Mesothelial cell of epicardium (in vitro differentiated cells): ENCODE data around the gene A3GALT2. TPM values are rescaled to one million over a fixed set of nuclear protein-coding genes. Genes with fewer than 3 reads are reported as not detected.
"Not testable (repeated sequence)": the region's sequence is repeated elsewhere in the genome, so short reads cannot be mapped to it uniquely, and the experiment has no call there.

Experiments
- DNase-seq, 2 experiments: peaks; one replicate each; pipeline ENCODE4 v3.0.0; 2021; ENCODE audit warnings: low spot score in 2 of 2; ENCODE audit not compliant: unreplicated experiment in 2 of 2
- H3K27ac Mint-ChIP-seq: 2 replicates; pipeline ENCODE4 v1.8.0; 2021; ENCODE audit warnings: mixed read lengths
- H3K27me3 Mint-ChIP-seq: 2 replicates; pipeline ENCODE4 v1.8.0; 2021; ENCODE audit warnings: low read depth, mixed read lengths
- H3K36me3 Mint-ChIP-seq: 2 replicates; pipeline ENCODE4 v1.8.0; 2021; ENCODE audit warnings: mixed read lengths
- H3K4me1 Mint-ChIP-seq: 2 replicates; pipeline ENCODE4 v1.8.0; 2021; ENCODE audit warnings: mixed read lengths
- H3K4me3 Mint-ChIP-seq: 2 replicates; pipeline ENCODE4 v1.8.0; 2021; ENCODE audit warnings: mild to moderate bottlenecking, moderate library complexity, mixed read lengths
- H3K9me3 Mint-ChIP-seq: 2 replicates; pipeline ENCODE4 v1.8.0; 2021; ENCODE audit warnings: mixed read lengths
- total RNA-seq: library from RNA; stranded (reverse); gene quantifications from 3 replicates; pipeline ENCODE4 v1.2.1, GENCODE V29; 2021
- TF ChIP-seq, protein P1 (sequence below): fragments of 200-600 bp; sonication (generic); IDR thresholded peaks from one replicate; pipeline ENCODE4 v1.5.0; 2021; ENCODE audit warnings: antibody characterized with exemption; ENCODE audit not compliant: unreplicated experiment

A3GALT2 gene
- total RNA-seq, 1 donor from 2014 or later = 0.58 TPM

DNA sequence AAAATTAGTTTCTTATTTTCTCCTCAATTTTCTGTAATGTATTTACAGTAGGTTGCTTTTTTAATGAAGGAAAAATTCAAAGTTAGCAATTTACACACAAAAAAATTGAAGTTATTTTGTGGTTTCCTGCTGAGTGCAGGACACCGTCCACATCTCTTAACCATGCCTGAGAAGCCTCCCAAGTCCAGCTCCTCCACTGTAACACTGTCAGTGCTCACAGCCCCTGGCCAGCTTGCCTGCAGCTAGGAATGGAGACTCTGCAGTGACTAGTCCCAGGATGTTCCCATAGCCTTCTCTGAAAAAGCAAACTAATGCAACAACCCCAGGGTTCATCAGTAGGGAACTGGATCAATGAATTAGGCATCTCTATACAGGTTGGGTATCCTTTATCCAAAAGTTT, 3.5 kb downstream of the A3GALT2 start:
- no peaks in the 10 kb centered on the region for H3K9me3 Mint-ChIP-seq

DNA sequence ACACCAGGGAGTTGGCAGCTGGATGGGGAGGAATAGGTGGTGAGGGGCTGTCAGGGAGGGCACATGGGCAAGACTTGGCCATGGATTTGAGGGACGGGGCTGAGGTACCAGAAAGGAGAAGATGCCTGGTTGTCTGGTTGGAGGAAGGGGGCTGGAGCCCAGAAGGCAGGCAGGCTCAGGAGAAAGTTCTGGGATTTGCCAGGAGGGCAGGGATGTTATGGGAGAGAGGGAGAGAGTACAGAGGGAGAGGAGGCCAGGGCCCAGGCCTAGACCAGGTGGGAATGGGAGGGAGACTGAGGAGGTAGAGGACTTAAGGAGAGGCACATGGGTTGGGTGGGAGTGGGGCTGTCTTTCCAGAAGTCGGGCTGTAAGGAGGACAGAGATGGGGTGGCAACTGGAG, 4.3 kb downstream of the A3GALT2 start:
- H3K4me1 Mint-ChIP-seq = no peaks in the 10 kb centered on the region
- no peak overlapping the region for H3K27ac Mint-ChIP-seq
- H3K36me3 Mint-ChIP-seq = peaks cover 2% of the 10 kb centered on the region
- no peaks in the 10 kb centered on the region for H3K27me3 Mint-ChIP-seq
- no peak for DNase-seq
- TF ChIP-seq, protein P1, sequence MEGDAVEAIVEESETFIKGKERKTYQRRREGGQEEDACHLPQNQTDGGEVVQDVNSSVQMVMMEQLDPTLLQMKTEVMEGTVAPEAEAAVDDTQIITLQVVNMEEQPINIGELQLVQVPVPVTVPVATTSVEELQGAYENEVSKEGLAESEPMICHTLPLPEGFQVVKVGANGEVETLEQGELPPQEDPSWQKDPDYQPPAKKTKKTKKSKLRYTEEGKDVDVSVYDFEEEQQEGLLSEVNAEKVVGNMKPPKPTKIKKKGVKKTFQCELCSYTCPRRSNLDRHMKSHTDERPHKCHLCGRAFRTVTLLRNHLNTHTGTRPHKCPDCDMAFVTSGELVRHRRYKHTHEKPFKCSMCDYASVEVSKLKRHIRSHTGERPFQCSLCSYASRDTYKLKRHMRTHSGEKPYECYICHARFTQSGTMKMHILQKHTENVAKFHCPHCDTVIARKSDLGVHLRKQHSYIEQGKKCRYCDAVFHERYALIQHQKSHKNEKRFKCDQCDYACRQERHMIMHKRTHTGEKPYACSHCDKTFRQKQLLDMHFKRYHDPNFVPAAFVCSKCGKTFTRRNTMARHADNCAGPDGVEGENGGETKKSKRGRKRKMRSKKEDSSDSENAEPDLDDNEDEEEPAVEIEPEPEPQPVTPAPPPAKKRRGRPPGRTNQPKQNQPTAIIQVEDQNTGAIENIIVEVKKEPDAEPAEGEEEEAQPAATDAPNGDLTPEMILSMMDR = no peak
- no peak overlapping the region for H3K4me3 Mint-ChIP-seq
- H3K9me3 Mint-ChIP-seq = no peaks in the 10 kb centered on the region

More for the DNA sequence above, 3.5 kb downstream of the A3GALT2 start:
- H3K27ac Mint-ChIP-seq = no peak overlapping the region
- TF ChIP-seq, protein P1 = no peak
- H3K27me3 Mint-ChIP-seq = no peaks in the 10 kb centered on the region
- no peak for DNase-seq
- H3K4me3 Mint-ChIP-seq = no peak overlapping the region
- H3K36me3 Mint-ChIP-seq = peaks cover 2% of the 10 kb centered on the region
- no peaks in the 10 kb centered on the region for H3K4me1 Mint-ChIP-seq

DNA sequence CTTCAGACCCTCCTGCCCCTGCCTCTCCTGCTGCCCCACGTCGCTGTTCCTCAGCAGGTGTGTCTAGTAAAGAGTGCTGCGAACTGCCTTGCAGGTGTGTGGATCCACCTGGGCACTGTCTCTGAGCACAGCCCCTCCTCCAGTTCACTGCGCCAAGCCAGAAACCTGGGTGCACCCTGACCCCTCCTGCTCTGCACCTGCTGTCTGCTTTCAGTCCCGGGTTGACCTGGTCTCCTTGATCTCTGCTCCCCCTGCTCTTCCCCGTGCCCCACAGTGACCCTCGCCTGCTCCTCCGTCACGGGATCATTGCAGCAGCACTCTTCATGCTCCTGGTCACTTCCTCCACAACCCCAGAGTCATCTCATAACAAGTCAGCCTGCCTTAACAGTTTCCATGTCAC, 6.5 kb downstream of the A3GALT2 start:
- Mint-ChIP-seq H3K4me1 (no peaks in the 10 kb centered on the region), H3K36me3 (peaks cover 4% of the 10 kb centered on the region), H3K27ac (no peak overlapping the region), H3K4me3 (no peak overlapping the region), H3K9me3 (no peaks in the 10 kb centered on the region), H3K27me3 (no peaks in the 10 kb centered on the region)
- no peak for DNase-seq
- TF ChIP-seq, protein P1 = no peak

DNA sequence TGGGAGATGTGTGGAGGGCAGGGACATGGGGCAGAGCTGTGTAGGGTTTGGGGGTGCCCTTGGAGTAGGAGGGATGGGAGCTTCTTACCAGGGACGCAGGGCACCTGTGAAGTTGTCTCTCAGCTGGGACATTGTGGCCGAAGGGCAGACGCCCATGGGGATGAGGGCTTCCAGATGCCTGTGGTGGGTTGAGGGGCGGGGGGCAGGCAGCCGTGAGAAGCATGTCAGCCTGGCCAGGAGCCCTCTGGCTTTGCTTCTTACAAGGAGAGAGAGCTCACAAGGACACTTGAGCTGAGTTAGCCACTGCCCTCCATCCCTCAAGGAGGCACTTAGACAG, 8.5 kb downstream of the A3GALT2 start:
- no peaks in the 10 kb centered on the region for H3K9me3 Mint-ChIP-seq
- H3K36me3 Mint-ChIP-seq = peaks cover 4% of the 10 kb centered on the region
- TF ChIP-seq, protein P1 = no peak
- DNase-seq = no peak
- no peak overlapping the region for H3K27ac Mint-ChIP-seq
- H3K27me3 Mint-ChIP-seq = no peaks in the 10 kb centered on the region
- no peaks in the 10 kb centered on the region for H3K4me1 Mint-ChIP-seq
- no peak overlapping the region for H3K4me3 Mint-ChIP-seq

DNA sequence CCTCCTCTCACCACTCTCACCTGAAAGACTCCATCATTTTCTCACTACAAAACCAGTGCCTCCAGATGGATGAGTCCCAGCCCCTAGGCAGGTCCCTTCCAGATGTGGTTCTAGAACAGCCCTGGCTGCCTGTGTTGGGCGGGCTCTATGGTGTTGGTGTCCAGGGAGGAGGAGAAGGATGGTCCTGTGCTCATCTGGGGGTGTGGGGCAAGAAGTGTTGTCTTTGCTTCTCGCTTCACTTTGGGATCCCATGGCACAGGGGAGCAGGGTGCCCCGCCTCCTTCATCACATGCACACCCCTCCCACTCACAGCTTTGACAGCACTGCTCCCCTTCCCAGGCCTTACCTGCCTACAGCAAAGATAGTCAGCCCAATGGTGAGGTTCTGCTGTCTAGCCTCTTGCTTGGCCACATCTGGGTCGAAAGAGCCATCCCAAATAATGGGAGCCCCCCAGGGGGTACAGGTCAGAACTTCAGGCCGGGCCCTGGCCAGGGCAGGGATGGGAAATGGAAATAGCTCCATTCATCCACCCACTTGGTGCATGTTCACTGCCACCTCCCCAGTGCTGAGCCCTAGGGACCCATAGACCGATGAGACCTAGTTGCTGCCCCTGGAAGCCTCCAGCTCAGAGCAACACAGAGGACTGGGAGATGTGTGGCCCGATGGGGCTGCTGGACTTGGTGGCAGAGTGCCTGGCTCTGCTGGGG, 9.0 kb downstream of the A3GALT2 start:
- no peak for DNase-seq
- no peaks in the 10 kb centered on the region for H3K9me3 Mint-ChIP-seq
- TF ChIP-seq, protein P1 = no peak
- H3K27me3 Mint-ChIP-seq = no peaks in the 10 kb centered on the region
- no peaks in the 10 kb centered on the region for H3K4me1 Mint-ChIP-seq
- H3K36me3 Mint-ChIP-seq = peaks cover 4% of the 10 kb centered on the region
- H3K27ac Mint-ChIP-seq = no peak overlapping the region
- H3K4me3 Mint-ChIP-seq = no peak overlapping the region

DNA sequence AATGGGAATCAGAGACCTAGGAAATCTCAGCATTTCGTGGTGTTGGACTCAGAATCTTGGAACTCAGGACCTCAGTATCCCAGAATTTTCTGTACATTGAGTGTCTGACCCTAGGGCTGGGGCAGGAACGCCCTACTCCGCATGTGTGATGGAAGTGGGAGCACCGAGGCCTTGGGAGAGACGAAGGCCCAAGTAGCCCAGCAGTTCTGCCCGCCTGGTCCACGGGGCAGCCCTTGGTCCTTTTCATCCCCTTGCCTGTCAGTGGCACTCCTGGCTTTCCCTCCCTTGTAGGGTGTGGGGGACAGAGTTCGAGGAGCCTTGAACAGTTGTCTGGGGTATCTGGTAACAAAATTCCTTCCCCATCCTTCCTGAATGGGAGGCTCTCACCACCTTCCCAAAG, 10.2 kb downstream of the A3GALT2 start:
- DNase-seq = no peak
- Mint-ChIP-seq H3K4me3 (no peak overlapping the region), H3K27ac (no peak overlapping the region), H3K9me3 (no peaks in the 10 kb centered on the region), H3K4me1 (peaks cover 6% of the 10 kb centered on the region), H3K27me3 (no peaks in the 10 kb centered on the region), H3K36me3 (peaks cover 4% of the 10 kb centered on the region)
- TF ChIP-seq, protein P1 = no peak

DNA sequence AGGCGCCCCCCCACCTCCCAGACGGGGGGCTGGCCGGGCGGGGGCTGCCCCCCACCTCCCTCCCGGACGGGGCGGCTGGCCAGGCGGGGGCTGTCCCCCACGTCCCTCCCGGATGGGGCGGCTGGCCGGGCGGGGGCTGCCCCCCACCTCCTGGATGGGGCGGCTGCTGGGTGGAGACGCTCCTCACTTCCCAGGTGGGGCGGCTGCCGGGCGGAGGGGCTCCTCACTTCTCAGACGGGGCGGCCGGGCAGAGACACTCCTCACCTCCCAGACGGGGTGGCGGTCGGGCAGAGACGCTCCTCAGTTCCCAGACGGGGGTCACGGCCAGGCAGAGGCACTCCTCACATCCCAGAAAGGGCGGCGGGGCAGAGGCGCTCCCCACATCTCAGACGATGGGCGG, 11.5 kb downstream of the A3GALT2 start:
- H3K4me1 Mint-ChIP-seq, H3K9me3 Mint-ChIP-seq, DNase-seq, H3K4me3 Mint-ChIP-seq, H3K27me3 Mint-ChIP-seq, H3K27ac Mint-ChIP-seq, H3K36me3 Mint-ChIP-seq: not testable (repeated sequence)
